Retinal pigment epithelial cell (primary cell): ENCODE measurements around the gene IL1R2.

Experiments
- DNase-seq: peaks from one replicate; pipeline ENCODE4 v3.0.0-alpha.2; 2010; ENCODE audit warnings: low read depth
- H3K4me3 ChIP-seq: 2 replicates; pipeline ENCODE4 v1.5.1; 2011; ENCODE audit warnings: mild to moderate bottlenecking, low read length, control low read depth, moderate library complexity
- TF ChIP-seq, protein P1 (sequence below): conservative IDR thresholded peaks from 2 replicates; pipeline ENCODE4 v1.5.1; 2011; ENCODE audit warnings: low read depth, low read length, control low read depth, inconsistent platforms

The IL1R2 gene

DNA sequence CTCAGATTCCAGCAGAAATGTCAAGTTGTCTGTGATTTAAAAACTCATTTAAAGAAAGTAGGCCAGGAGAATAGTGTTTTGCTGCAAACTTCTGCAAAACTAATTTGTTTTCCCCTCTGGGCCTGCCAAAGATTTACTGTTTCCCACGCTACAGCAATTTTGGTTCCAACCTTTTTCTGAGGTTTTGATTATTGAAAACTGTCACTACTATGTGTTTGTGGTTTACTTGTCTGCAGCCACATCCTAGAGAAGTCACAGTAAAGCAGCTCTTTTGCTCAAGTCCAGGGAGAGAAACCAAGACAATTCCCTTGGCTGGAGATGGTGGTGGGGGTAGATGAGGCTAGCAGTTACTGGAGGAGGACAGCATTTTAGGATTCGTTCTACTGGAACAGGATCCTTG is 12.8 kb downstream of the IL1R2 start:
- DNase-seq, result no peak
- TF ChIP-seq, protein P1, sequence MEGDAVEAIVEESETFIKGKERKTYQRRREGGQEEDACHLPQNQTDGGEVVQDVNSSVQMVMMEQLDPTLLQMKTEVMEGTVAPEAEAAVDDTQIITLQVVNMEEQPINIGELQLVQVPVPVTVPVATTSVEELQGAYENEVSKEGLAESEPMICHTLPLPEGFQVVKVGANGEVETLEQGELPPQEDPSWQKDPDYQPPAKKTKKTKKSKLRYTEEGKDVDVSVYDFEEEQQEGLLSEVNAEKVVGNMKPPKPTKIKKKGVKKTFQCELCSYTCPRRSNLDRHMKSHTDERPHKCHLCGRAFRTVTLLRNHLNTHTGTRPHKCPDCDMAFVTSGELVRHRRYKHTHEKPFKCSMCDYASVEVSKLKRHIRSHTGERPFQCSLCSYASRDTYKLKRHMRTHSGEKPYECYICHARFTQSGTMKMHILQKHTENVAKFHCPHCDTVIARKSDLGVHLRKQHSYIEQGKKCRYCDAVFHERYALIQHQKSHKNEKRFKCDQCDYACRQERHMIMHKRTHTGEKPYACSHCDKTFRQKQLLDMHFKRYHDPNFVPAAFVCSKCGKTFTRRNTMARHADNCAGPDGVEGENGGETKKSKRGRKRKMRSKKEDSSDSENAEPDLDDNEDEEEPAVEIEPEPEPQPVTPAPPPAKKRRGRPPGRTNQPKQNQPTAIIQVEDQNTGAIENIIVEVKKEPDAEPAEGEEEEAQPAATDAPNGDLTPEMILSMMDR, result no peak
- H3K4me3 ChIP-seq, result no peak overlapping the region

DNA sequence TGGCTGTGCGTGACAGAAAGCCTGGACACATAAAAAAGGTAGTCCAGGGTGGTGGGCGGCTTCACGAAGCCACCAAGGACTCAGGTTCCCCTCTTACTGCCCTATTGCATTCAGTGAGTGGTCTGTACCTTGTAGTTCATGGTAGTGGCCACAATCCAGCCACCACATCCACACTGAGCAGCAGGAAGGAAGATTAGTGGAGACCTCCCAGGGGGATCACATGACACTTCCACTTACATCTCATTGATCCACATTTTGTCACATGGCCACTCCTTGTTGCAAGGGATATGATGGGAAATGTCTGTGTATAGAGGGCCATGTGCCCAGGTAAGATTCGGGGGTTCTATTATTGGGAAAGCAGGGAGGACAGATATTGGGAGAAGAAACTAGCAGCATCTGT is 13.7 kb downstream of the IL1R2 start:
- DNase-seq, result no peak
- TF ChIP-seq, protein P1, result no peak
- H3K4me3 ChIP-seq, result no peak overlapping the region

DNA sequence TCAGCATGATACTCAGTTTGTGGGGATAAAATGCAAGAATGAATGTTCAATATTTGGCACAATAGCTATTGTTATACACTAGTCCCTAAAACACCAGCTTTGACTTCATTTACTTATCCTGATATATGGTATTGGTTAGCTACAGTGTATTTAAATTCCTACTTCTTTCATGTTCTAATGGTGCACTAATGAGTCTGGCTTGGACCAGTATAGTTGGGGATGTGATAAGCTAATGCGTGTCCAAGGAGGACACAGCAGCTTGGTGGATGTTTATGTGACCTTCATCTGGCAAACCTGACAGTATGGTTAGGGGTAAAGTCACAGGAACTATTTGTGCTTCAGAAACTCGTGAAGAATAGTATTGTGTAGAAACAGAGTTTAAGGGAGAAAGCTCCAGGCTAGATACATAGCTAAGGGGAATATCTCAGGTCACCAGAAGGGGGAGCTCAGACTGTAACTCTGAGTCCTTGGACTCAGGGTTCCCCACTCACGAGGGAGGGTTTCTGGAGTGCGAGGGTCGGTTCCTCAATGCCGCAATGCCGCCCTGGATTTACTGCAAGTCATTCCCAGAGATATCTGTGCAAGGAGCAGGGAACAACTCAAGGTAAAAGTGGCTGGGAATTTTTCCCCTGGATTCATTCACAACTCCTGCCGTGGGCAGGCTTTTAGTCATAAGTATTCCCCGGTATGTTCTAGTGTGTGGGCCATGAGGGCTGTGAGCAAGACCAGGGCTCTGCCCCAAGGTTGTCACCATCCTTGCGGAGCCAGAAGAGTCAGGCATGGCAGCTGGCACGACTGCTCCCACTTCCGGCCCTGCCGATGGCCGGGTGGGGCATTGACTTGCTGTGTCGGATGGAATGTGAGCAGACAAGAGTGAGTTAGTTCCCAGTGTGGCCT is 14.5 kb downstream of the IL1R2 start:
- no peak overlapping the region for H3K4me3 ChIP-seq
- peak; percentile 5 for DNase-seq
- TF ChIP-seq, protein P1, result peak; percentile 76

DNA sequence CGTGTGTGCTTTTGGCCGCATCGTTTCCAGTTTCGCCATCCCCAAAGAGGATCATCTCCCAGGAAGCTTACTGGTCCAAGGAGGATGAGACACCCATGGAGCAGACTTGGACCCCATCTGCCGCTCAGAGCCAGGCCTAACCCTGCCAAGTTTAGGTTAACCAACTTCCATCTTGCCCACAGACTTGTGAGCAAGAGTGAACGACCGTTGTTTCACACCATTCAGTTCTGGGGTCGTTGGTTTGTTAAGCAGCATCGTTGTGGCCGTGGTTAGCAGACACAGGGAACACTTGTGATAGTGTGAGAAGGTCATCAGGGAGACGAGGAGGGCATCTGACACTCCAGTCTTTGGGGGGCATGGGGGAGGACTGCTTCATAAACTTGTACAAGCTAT is 15.1 kb downstream of the IL1R2 start:
- no peak for DNase-seq
- H3K4me3 ChIP-seq, result no peak overlapping the region

DNA sequence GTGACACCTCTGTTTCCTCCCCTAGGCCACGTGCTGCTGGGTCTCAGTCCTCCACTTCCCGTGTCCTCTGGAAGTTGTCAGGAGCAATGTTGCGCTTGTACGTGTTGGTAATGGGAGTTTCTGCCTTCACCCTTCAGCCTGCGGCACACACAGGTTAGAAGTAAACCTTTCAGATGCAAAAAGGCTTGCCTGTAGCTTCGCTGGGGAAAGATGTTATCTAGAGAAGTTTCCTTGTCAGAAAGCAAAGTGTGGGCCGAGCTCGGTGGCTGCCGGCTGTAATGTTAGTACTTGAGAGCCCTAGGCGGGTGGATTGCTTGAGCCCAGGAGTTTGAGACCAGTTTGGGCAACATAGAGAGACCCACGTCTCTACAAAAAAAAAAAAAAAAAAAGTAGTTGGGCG is 16.7 kb downstream of the IL1R2 start:
- no peak overlapping the region for H3K4me3 ChIP-seq
- TF ChIP-seq, protein P1, result no peak
- no peak for DNase-seq

More for the DNA sequence above, 15.1 kb downstream of the IL1R2 start:
- TF ChIP-seq, protein P1, result no peak

DNA sequence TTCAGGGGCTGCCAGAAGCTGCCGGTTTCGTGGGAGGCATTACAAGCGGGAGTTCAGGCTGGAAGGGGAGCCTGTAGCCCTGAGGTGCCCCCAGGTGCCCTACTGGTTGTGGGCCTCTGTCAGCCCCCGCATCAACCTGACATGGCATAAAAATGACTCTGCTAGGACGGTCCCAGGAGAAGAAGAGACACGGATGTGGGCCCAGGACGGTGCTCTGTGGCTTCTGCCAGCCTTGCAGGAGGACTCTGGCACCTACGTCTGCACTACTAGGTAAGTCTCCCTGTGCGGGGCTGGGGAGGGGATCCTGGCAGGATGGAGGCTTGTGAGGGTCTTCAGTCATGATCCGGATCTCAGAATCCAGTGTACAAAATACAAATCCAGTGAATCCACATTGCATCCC is 17.8 kb downstream of the IL1R2 start:
- TF ChIP-seq, protein P1, result no peak
- no peak overlapping the region for H3K4me3 ChIP-seq
- no peak for DNase-seq

DNA sequence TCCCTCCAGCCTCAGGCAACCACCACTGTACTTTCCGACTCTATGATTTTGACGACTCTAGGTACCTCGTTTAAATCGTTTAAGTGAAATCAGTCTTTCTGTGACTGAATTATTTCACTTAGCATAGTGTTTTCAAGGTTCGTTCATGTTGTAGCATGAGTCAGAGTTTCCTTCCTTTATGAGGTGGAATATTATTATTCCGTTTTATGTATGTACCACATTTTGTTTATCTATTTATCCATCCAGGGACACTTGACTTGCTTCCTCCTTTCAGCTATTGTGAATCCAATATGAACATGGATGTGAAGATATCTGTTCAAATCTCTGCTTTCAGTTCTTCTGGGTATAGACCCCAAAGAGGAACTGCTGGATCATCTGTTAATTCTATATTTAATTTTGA is 19.1 kb downstream of the IL1R2 start:
- TF ChIP-seq, protein P1, result no peak
- no peak for DNase-seq
- H3K4me3 ChIP-seq, result no peak overlapping the region
